Testis (tissue), 2 donors: ENCODE data around the gene TIMM13.

Experiments
- CTCF ChIP-seq, 3 experiments: fragments of 450-650 bp in 2 of 3; fragments of 200-600 bp in 1 of 3; sonication (generic) in 1 of 3; IDR thresholded peaks; one replicate each; pipeline ENCODE4 v1.5.1; 2016 to 2019; ENCODE audit warnings: antibody characterized with exemption in 3 of 3, mild to moderate bottlenecking in 2 of 3, moderate library complexity in 1 of 3
- POLR2A ChIP-seq: fragments of 450-650 bp; IDR thresholded peaks from one replicate; pipeline ENCODE4 v1.6.1; 2017; ENCODE audit warnings: antibody characterized with exemption, mild to moderate bottlenecking, moderate library complexity

GRCh38 chr19:2427429-2428320, at the start of gene TIMM13:
- no peak for TF ChIP-seq POLR2A
- TF ChIP-seq CTCF (IDR thresholded peaks at IDR 0.05), result peak in 2 of 3 experiments; percentile 6 to 28
